HG02970 (cell line): ENCODE data around the gene PAX1.

ENCODE experiments used
- ATAC-seq: cut with Tn5 transposase; IDR thresholded peaks from one replicate; pipeline ENCODE4 v1.9.1; 2021; ENCODE audit warnings: mild to moderate bottlenecking, moderate library complexity, moderate number of reproducible peaks; ENCODE audit not compliant: unreplicated experiment, low FRiP score

Gene PAX1

DNA sequence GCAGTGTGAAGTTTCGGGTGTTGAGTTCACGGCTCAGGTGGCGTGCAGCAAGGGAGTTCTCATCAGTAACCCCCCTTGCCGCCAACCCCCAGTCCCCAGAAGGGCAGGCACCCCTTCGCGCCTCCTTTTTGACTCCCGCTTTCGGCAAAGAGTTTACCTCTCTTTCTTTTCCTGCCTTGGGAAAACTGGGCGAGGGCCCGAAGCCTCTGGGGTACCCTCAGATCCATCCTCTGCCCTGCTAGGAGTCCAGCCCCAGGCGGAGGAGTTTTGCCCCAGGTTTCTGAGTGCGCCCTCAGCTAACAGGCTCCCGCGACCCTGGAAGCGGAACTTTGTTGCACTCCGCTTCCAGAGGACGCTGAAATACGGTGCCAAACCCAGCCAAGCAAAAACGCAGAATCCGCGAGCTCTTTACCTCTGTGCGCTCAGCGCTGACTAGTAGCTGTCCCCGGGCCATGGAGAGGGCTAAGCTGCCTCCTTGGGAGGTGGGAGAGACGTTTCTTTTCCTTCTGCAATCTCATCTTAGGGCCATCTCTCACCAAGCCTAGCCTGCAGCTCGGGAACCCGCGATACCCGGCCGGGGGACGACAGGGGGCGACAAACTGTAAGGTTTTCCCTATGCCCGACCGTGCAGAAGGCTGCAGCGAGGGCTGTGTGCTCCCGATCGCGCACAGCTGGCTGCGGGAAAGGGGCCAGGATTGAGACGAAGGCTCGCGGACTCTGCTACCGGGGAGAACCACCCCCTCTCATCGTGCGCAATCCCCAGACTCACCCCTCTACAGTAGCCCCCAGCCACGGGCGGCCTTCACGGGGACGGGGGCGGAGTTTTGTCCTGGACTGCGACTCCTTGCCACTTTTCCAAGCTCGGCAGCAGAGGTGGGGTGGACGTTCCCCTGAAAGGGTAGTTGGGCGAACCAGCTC lies 2.7 kb upstream of the PAX1 start:
- ATAC-seq: no peak

DNA sequence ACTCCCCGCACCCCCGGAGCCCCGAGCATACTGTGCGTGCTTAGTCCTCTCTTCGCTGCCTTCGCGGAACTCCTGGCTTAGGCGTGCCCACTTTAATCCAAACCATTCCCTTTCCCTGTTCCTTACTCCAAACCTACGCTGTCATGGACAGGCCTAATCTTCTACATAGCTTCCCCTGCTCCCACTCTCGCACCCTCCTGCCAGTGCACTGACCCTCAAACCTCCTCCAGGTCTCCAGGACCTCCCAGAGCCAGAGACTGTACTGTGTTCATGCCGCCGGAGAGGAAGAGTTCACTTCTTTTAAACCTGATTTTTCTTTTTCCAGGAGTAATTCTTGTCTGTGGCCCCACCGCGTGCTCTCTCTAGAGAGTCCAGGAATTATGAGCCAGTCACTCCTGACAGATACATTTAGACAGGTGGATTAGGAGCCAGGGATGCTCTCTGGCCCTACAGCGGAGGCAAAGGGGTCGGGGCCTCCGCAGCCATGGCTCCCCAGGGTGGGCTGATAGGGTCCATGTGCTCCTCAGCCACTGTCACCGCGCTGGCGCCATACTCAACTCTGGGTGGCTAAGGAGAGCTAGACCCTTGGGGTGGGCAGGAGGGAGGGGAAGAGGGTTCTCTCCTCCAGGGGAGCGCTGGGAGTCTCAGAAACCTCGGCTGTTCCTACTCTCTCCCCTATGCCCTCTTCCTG lies 1.6 kb upstream of the PAX1 start:
- ATAC-seq: no peak

DNA sequence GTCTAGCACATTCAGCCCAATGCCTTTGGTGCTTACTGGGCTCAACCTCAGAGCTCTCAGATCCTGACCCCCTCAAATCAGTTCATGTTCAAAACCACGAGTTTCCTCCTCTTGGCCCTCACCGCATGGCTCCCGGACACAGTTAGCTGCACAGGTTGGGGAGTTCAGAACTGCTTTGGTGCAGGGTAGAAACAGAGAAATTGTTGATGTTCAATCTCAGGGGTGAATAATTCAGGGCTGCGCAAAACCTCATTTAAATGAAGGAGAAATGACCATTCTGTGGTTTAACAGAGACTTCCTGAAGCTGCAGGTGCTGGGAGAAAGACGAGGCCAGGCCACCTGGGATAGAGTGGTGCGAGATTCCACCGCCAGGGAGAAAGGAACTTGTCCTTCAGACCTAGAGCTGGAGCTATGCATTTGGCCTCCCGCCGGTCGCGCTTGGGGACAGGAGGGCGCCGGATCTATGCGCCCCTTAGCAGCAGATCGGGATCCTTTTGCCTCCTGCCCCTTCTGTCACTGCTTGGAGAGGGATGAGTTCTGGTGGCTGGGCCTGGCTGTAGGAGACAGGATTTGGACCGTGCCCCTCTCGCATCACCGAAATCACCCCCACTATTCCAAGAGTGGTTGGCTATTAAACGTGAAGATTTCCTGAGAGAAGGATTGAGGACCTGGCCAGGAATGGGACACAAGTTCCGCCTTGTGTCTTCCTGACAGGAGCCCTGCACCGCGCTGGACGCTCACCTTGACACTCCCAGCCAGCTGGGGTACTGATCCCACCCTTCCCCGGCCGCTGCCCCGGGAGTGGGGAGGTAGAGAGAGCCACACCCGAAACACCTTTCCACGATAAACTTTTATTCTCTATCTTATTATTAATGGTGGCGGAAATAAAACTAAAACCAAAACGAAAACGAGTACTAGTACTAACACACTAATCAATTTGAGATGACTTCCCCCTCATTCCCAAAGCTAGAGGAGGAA lies 767 bp upstream of the PAX1 start:
- ATAC-seq: no peak

DNA sequence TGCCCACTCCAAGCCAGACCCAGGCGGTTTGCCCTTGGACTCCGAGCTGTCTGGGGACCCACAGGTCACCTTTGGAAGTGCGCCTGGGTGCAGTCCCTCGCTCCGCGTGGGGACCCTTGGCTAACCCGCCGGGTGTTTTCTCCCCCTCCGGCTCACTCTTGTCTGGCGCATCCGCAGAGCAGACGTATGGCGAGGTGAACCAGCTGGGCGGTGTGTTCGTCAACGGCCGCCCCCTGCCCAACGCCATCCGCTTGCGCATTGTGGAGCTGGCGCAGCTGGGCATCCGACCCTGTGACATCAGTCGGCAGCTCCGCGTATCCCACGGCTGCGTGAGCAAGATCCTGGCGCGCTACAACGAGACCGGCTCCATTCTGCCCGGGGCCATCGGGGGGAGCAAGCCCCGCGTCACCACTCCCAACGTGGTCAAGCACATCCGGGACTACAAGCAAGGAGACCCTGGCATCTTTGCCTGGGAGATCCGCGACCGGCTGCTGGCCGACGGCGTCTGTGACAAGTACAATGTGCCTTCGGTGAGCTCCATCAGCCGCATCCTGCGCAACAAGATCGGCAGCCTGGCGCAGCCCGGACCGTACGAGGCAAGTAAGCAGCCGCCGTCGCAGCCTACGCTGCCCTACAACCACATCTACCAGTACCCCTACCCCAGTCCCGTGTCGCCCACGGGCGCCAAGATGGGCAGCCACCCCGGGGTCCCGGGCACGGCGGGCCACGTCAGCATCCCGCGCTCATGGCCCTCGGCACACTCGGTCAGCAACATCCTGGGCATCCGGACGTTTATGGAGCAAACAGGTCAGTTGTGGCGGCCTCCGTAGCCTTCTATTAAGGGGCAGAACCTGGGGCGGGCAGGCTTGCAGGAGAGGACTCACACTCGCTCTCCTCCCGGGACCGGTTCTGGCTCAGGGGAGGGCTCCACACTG lies 1.1 kb downstream of the PAX1 start:
- ATAC-seq: no peak

DNA sequence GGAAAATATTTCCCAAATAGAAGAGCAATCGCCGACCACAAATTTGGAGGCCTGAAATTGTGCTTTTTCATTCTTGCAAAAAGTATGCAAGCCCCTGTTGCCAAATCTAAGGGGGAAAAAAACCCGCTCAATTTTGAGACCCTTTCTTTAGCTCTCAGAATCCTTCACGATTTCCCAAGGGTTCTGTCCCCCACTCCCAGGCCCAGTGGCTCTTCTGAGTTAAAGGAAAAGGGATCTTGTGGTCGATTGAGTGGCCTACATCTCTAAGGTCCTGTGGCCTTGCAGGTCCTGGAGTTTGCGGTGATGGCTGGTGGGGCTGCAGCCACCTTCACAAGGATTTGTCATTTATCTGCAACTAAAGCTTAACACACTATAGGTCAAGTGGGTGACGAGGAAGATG lies 1.8 kb downstream of the PAX1 start:
- ATAC-seq: no peak

DNA sequence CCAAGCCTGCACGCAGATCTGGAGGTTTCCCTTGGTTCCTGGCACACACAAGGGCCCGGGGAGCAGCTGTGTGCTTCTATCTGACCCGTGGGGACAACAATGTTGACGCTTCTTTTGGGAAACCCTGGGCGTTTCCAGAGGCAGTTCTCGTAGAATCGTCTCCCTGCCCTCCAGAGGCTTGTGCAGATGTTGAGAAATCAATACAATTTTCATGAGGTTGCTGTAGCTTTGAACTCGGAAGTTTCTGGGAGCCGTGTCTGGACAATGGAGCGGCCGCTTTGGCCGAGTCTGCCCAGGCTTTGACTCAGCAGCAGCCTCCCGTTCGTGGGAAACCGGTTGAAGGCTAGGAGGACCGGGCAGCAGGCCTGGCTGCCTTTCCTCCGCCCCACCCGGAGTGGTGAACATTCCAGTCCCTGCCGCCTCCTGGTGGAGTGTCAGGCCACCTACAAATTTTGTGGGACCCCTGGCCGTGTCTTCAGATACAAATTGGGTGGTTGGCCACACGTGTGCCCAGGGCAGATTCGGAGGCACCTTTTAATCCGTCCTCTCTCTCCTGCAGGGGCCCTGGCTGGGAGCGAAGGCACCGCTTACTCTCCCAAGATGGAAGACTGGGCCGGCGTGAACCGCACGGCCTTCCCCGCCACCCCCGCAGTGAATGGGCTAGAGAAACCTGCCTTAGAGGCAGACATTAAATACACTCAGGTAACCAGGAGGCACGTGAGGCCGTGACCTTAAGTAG lies 2.7 kb downstream of the PAX1 start:
- no peak for ATAC-seq

DNA sequence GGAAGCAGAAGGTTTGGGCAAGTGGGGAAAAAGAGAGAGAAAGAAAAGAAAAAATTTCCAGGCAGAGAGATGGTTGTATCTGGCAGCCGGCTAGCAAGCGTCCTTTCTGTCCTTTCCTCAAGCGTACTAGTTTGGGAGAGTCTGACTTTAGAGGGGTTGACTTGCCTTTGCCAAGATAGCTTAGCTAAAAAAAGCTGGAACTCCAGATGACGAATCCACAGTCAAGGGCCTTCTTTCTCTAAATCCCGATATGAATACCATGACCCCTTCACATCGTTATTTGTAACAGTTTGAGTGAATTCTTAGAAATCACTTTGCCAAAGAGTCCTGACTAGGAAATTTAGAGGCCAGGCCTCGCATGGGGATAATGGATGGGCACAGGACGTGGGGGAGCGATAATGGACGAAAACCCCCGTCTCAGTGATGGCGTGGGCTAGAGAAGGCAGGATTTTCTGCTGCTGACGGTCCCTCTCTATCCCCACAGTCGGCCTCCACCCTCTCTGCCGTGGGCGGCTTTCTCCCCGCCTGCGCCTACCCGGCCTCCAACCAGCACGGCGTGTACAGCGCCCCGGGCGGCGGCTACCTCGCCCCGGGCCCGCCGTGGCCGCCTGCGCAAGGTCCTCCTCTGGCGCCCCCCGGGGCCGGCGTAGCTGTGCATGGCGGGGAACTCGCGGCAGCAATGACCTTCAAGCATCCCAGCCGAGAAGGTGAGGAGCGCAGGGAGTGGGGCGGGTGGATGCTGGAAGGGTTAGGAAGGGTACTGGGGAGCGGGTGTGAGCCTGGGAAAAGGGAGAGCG lies 3.5 kb downstream of the PAX1 start:
- no peak for ATAC-seq

DNA sequence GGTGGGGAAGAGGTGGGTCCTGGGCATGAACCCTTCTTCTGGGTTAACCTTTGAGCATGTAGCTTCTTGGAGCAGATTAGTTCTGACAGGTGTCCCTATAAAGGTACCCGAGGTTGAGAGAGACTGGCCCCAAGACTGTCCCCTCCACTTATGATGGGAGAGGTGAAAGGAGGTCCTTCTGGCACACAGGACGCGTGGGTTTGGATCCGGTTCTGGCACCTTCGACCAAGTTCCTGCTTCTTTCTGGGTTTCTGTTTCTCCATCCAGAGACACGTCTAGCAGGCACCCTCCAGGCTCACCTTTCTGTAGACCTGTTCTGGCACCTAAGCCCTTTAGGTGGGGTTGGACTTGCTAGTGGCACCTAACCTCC lies 4.1 kb downstream of the PAX1 start:
- no peak for ATAC-seq

DNA sequence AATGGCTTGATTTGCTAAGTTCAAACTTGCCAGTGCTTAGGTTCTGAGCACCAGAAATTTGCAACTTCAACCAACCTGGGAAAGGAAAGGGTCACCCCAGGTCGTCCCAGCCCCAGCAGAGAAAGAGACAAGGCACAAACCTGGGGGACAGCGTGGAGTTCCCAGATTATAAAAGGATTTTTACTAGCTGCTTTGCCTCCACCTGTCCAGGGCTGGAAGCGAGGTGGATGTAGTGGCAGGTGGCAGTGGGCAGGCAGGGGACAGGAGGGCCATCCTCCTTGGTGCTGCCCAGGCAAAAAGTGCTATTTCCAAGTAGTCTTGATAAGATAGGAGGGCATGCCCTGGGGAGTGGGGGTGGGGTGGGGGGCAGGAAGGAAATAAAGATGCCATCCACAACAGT lies 4.9 kb downstream of the PAX1 start:
- no peak for ATAC-seq

DNA sequence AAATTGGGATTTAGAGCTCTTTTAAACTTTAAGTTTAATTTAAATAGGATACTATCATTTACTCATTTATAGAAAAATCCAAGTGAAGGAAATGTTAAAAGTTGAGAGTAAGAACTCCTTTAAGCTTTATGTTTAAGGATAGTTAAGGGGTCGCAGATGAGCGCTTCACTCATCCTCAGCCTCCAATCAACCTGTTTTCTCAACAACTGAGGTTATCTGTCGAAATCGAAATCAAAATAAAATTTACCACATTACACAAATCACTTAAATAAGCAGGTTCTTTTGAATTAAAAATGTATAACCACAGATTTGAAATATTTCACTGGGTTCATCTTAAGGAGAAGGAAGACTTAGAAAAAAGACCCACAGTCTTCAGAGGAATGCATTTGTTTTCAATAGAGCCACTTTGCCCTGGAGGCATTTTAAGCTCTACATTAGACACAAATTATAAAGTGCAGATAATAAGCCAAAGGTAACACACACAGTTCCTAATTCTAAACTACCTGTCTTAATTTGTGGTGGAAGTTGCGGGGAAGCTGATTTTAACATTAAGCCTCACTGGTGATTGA lies 5.5 kb downstream of the PAX1 start:
- ATAC-seq: no peak

DNA sequence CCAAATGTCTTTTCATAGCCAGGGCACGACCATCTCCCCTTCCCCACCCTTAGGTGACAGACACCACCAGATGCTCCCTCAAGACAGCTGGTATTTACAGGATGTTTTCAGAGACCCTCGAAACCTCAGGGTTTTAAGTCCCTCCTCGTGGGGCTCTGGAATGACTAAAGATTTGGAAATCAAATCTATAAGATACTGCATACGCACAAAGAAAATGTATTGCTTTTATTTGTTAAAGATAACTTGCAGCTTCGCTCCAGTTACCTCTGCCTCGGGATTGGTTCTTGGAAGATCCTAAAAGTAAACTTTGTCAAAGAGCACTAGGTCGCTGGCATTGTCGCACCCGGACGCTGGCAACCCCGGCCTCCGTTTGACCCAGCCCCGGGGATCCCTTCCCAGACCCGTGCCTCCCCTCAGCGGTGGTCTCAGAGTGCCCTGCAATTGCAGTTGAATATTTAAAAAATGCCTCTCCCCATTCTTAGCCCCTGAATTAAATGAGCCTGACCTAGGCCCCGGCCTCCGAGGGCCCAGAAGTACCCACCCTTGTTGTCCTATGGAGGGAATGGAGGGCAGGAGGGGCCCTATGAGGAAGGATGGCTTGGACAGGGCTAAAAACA lies 7.1 kb downstream of the PAX1 start:
- no peak for ATAC-seq

DNA sequence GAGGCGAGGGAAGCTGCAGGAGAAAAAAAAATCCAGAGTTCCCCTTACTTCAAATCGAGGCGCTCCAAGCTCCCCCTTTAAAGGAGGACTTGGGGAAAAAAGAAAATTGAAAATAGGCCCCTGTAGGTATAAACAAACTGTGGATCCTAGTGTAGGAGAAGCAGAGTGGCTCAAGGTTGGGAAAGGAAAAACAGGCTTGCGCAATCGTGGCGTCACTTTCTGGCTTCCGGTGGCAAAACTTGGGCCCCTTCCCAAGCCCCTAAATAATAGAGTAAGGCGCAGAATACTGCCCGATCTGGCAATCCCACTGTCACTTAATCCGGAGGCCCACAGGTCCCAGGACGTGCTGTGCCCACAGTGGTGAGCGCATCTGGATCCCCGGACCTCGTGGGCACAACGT lies 8.0 kb downstream of the PAX1 start:
- no peak for ATAC-seq

DNA sequence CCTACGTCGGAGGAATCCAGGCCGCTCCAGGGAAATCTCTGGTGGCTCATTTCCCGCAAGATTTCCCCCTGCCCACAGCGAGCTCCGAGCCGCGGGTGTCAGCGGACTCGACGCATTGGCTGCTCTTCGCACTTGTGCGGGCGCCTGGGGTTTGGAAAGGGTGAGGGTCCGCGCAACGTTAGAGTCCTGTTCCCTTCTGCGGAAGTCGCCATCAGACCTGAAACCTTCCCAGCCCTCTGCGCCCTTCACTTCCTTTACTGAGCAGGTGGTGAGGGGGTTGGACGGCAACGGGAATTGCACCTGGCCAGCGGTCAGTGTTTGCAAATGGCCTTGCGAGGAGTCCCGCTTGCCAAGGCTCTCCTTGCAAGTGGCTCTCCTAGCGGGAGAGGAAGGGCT lies 8.4 kb downstream of the PAX1 start:
- no peak for ATAC-seq

DNA sequence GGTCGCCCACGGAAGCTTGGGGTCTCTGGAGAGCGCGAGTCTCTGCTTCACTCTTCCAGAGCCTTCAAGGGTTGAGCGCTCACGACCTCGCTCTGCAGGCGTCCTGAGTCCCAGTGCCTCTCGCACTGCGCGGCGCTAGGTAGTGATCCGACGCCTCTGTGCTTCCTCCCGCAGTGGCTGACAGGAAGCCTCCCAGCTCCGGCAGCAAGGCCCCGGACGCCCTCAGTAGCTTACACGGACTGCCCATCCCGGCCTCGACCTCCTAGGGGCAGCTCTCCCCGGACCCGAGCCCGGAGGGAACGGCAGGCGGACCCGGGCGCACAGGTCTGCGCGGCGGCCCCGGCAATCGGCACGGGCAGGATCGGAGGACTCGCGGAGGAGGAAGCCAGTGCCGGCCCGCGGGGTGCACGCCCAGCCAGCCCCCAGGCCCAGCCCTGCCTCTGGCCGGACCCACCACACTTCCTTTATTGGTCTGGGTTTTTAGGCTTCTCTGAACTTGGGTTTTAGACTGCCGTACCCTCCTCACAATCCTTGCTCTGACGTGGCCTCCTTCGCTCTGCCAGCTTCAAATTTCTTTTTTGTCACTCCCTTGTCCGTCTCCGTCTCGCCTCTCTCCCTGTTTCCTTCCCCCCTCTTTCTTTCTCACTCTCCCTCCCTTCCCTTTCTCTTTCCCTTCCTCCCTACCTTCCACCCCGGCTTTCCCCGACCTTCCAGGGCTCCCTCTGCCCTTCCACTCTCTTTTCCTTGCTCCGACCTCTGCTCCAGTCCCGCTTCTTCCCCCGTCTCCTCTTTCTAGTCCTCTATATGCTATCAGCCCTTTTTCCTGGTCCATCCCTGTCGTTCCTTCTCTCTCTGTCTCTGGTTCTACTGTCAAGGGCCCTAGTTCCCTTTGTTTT lies 9.1 kb downstream of the PAX1 start:
- ATAC-seq: no peak

DNA sequence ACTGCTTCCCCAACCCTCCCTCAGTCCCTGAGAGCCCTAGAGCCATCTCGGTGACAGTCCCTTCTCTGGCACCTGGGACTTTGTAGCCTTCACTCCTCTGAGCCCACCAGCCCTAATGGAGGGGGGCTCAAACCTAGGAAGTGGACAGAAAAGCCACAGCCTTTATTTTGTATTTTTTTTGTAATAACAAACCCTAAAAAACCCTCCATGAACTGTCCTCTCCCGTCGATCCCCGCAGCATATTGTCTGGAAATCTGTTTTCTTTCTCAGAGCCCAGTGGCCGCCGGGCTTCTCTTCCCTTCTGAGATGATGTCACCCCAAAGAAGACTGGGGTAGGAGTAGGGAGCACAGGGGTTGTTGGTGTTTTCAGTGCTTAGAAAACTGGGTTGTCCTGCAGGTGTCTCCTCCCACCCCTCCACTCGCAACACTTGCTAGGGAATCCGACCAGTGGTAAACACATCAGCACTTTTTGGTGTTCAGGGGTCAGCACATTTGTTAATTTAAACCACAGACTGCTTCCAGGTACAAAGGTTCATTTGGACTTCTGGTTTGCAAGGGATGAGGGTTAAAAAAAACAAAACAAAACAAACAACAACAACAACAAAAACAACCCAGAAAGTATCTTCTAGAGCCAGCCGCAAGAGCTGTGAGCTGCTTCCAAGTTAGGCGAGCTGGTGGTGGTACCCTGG lies 9.9 kb downstream of the PAX1 start:
- ATAC-seq: no peak

DNA sequence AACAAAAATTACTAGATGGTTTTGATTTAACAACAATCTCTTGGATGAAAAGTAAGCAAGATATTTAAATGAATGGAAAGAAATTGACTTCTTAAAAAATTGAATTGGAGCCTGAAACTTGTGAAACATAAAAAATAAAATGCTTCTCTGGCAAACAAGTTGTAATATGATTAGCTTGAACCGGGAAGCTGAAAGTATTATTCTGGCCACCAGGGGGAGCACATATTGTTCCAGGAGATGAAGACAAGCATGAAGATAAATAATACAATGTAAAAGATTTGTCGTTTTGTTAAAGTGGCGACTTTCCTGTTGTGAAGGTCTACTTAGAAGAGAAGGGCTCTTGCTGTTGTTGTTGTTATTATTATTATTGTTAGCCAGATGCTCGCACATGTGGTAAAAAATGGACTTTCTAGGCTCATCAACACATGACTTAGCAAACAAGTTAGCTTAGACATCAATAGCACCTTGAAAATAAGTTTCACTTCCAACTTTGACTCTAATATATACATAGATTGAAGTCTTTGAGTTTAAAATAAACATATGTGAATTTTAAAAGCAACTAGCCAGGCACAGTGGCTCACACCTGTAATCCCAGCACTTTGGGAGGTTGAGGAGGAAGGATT lies 14.2 kb downstream of the PAX1 start:
- ATAC-seq: no peak
